Gastrocnemius medialis (tissue), 4 donors: ENCODE results near the gene STK17B. TPM values are rescaled to one million over a fixed set of nuclear protein-coding genes. Genes with fewer than 3 reads are reported as not detected.

ENCODE experiments used
- ATAC-seq, 2 donors: fragments of 150-250 bp; one replicate each; pipeline ENCODE4 v1.9.1; 2016
- DNase-seq, 2 donors: peaks; one replicate each; pipeline ENCODE4 v3.0.0-alpha.2; 2019
- H3K27ac ChIP-seq, 4 donors: fragments of 200-600 bp; sonication (generic); 1 replicate in 1 of 4; 2 replicates in 3 of 4; pipeline ENCODE4 v1.5.1; 2016 to 2018; ENCODE audit warnings: mild to moderate bottlenecking in 2 of 4, moderate library complexity in 1 of 4
- H3K27me3 ChIP-seq, 3 donors: fragments of 200-600 bp; sonication (generic) in 2 of 3; 1 replicate in 1 of 3; 2 replicates in 2 of 3; pipeline versions ENCODE4 v1.5.1 to v1.6.0; 2016 to 2019; ENCODE audit warnings: mild to moderate bottlenecking in 1 of 3, moderate library complexity in 1 of 3
- H3K36me3 ChIP-seq, 2 donors: fragments of 200-600 bp; sonication (generic) in 1 of 2; one replicate each; pipeline ENCODE4 v1.5.1; 2017 to 2018
- H3K4me1 ChIP-seq, 2 donors: fragments of 200-600 bp; sonication (generic) in 1 of 2; one replicate each; pipeline ENCODE4 v1.5.1; 2016 to 2017; ENCODE audit warnings: mild to moderate bottlenecking in 2 of 2
- H3K4me3 ChIP-seq, 4 donors: fragments of 200-600 bp; sonication (generic) in 3 of 4; 1 replicate in 1 of 4; 2 replicates in 3 of 4; pipeline ENCODE4 v1.5.1; 2016 to 2019; ENCODE audit warnings: mild to moderate bottlenecking in 2 of 4
- H3K9me3 ChIP-seq, 3 donors: fragments of 200-600 bp; sonication (generic) in 2 of 3; 1 replicate in 1 of 3; 2 replicates in 2 of 3; pipeline ENCODE4 v1.5.1; 2016 to 2019
- CTCF ChIP-seq, 5 experiments: fragments of 450-650 bp in 3 of 5; fragments of 200-600 bp in 2 of 5; sonication (generic) in 2 of 5; IDR thresholded peaks in 4 of 5; conservative IDR thresholded peaks in 1 of 5; 1 replicate in 4 of 5; 2 replicates in 1 of 5; pipeline ENCODE4 v1.5.1; 2016 to 2019; ENCODE audit warnings: antibody characterized with exemption in 5 of 5, mild to moderate bottlenecking in 3 of 5, moderate library complexity in 3 of 5
- POLR2A ChIP-seq, 2 donors: fragments of 450-650 bp; IDR thresholded peaks; one replicate each; pipeline ENCODE4 v1.6.1; 2017; ENCODE audit warnings: antibody characterized with exemption in 2 of 2, mild to moderate bottlenecking in 2 of 2, moderate library complexity in 2 of 2
- in situ Hi-C, 4 donors: fragments of 200-750 bp; cut with MboI; loops; one replicate each; pipeline versions ENCODE4 v1.15.0 to v1.8.0; 2017; ENCODE audit warnings: low sequenced_read_pairs in 4 of 4
- intact Hi-C: fragments of 100-400 bp; cut with DNase I; formaldehyde crosslinking; loops from one replicate; pipeline ENCODE4 v1.15.1; 2023; ENCODE audit warnings: low total_unique reads
- total RNA-seq, 4 donors: library from RNA; depleted of rRNA; stranded (reverse); fragments of >200 nt; gene quantifications; one replicate each; pipeline versions ENCODE4 v1.1.0 to v1.2.3, GENCODE V29; 2016

The STK17B gene
- total RNA-seq, 4 donors from 2014 or later, result 4.4 to 11.5 (median 8.8) TPM

GRCh38 chr2:196174404-196174803 is 3.0 kb upstream of the STK17B start:
- intact Hi-C loops, result loop anchor here (5.0 to 10.0 kb wide), 7 partner anchors 33 to 750 kb away; partner anchors contain the start of genes CCDC150, DNAH7, PGAP1 and SLC39A10
- in situ Hi-C loops, result loop anchor here in 1 of 4 donors (25.0 kb wide), 1 partner anchor 112 kb away; the partner anchor contains the start of gene DNAH7
- H3K27me3 ChIP-seq, result no peaks in the 10 kb centered on the region
- no peak overlapping the region for H3K4me3 ChIP-seq
- no peaks in the 10 kb centered on the region for H3K9me3 ChIP-seq
- H3K27ac ChIP-seq, result no peak overlapping the region
- H3K36me3 ChIP-seq, result no peaks in the 10 kb centered on the region
- DNase-seq, result no peak
- ATAC-seq, result no peak
- no peak for TF ChIP-seq POLR2A (IDR thresholded peaks at IDR 0.05)
- TF ChIP-seq CTCF (IDR thresholded peaks at IDR 0.05 in 4 of 5, conservative IDR thresholded peaks at IDR 0.05 in 1 of 5), result no peak
- H3K4me1 ChIP-seq, result peaks cover 9 to 13% of the 10 kb centered on the region in 2 donors

GRCh38 chr2:196173505-196173904 is 2.1 kb upstream of the STK17B start:
- TF ChIP-seq CTCF (IDR thresholded peaks at IDR 0.05 in 4 of 5, conservative IDR thresholded peaks at IDR 0.05 in 1 of 5) (no peak), POLR2A (IDR thresholded peaks at IDR 0.05) (no peak)
- Histone ChIP-seq H3K27ac (no peak overlapping the region), H3K27me3 (no peaks in the 10 kb centered on the region), H3K4me1 (peaks cover 13 to 18% of the 10 kb centered on the region in 2 donors), H3K9me3 (no peaks in the 10 kb centered on the region), H3K36me3 (no peaks in the 10 kb centered on the region), H3K4me3 (no peak overlapping the region)
- DNase-seq (no peak), ATAC-seq (no peak)
- intact Hi-C loops, result loop anchor here (5.0 to 10.0 kb wide), 7 partner anchors 34 to 751 kb away; partner anchors contain the start of genes CCDC150, DNAH7, PGAP1 and SLC39A10
- in situ Hi-C loops, result loop anchor here in 1 of 4 donors (25.0 kb wide), 1 partner anchor 111 kb away; the partner anchor contains the start of gene DNAH7

- H3K9me3 ChIP-seq, result no peaks in the 10 kb centered on the region
- H3K27ac ChIP-seq, result no peak overlapping the region
- in situ Hi-C loops (loop anchor here in 1 of 4 donors (25.0 kb wide), 1 partner anchor 111 kb away; the partner anchor contains the start of gene DNAH7), intact Hi-C loops (loop anchor here (5.0 to 10.0 kb wide), 7 partner anchors 34 to 752 kb away; partner anchors contain the start of genes CCDC150, DNAH7, PGAP1 and SLC39A10)
- DNase-seq (no peak), ATAC-seq (no peak)
- H3K36me3 ChIP-seq, result no peaks in the 10 kb centered on the region
- H3K4me1 ChIP-seq, result peaks cover 13 to 22% of the 10 kb centered on the region in 2 donors
- no peak overlapping the region for H3K4me3 ChIP-seq
- no peak for TF ChIP-seq CTCF (IDR thresholded peaks at IDR 0.05 in 4 of 5, conservative IDR thresholded peaks at IDR 0.05 in 1 of 5)
- no peak for TF ChIP-seq POLR2A (IDR thresholded peaks at IDR 0.05)
- H3K27me3 ChIP-seq, result no peaks in the 10 kb centered on the region
Observed at GRCh38 chr2:196172951-196173350, 1.6 kb upstream of the STK17B start.

- in situ Hi-C loops (loop anchor here in 1 of 4 donors (25.0 kb wide), 1 partner anchor 110 kb away; the partner anchor contains the start of gene DNAH7), intact Hi-C loops (loop anchor here (5.0 to 10.0 kb wide), 7 partner anchors 35 to 753 kb away; partner anchors contain the start of genes CCDC150, DNAH7, PGAP1 and SLC39A10)
- Histone ChIP-seq H3K36me3 (no peaks in the 10 kb centered on the region), H3K27me3 (no peaks in the 10 kb centered on the region), H3K4me3 (peak overlapping the region; percentile 62 to 92 (median 80)), H3K4me1 (peaks cover 13 to 22% of the 10 kb centered on the region in 2 donors), H3K27ac (peak overlapping the region; percentile 31 to 63 (median 58)), H3K9me3 (no peaks in the 10 kb centered on the region)
- DNase-seq (no peak), ATAC-seq (peak in 1 of 2 donors; percentile 5)
- TF ChIP-seq POLR2A (IDR thresholded peaks at IDR 0.05) (no peak), CTCF (IDR thresholded peaks at IDR 0.05 in 4 of 5, conservative IDR thresholded peaks at IDR 0.05 in 1 of 5) (no peak)
Observed at GRCh38 chr2:196171946-196172345, 568 bp upstream of the STK17B start.
